ENCODE data around the gene NCAPD3.
"Not testable (repeated sequence)": the region's sequence is repeated elsewhere in the genome, so short reads cannot be mapped to it uniquely, and the experiment has no call there.

Gene NCAPD3

DNA sequence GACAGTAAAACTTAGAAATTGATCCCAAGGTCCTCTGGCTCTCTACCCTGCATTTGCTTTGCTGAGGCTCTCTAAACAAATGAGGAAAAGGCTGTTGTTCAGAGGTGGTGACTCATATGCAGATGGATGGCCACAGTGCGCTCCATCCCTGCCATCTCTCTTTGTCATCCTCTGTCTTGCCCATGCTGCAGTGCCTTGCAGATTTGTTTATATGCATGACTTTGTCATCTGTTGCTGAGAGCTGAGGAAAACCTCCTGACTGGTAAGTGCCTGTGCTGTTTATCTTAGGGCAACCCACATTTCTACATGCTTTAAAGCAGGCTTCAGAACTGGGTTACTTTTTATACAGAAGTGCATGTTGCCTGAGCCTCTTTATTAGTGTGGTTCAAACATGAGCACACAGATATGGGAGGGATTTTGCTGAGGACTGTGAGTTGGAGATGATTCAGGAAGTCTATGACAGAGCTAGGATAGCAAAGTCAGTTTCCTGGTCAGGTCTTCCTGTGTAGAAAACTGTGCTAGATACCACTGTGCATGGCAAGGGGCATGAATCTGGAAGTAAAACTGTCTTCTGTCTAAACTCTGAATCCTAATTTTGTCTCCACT lies 97.4 kb downstream of the NCAPD3 start:
- DNase-seq: no peak

- DNase-seq: no peak
These were observed 98.3 kb downstream of the NCAPD3 start for GRCh38 chr11:134125507-134125906.

GRCh38 chr11:134124660-134125451 lies 98.9 kb downstream of the NCAPD3 start:
- DNase-seq: no peak

DNA sequence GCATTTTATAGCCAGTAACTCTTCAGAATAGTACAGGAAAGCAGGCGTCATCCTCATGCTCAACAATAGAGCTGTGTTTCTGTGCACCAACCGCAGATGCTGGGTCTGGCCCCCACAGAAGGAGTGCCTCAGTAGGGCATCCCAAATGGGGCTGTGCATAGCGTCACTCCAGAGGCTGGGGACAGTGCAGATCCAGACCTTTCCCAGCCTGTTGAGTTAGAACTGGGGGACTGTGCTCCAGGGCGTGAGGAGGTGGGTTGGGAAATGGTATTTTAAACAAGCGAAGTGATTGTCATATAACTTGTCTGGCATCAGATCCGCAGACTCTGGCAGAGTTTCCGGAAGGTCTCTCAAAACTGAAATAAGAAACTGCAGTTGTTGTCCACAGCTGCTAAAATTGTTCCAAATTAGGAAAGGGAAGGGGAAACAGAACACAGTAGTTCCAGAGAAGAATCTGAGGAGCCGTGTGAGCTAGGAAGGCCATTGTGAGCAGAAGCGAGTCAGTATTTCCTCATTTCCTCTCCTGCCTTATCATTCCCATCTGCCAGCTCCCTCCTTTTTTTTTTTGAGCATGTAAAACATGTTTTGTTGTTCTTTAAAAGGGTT lies 102.7 kb downstream of the NCAPD3 start:
- no peak for DNase-seq

- no peak for DNase-seq
These were observed 103.5 kb downstream of the NCAPD3 start for GRCh38 chr11:134120143-134120850.

DNA sequence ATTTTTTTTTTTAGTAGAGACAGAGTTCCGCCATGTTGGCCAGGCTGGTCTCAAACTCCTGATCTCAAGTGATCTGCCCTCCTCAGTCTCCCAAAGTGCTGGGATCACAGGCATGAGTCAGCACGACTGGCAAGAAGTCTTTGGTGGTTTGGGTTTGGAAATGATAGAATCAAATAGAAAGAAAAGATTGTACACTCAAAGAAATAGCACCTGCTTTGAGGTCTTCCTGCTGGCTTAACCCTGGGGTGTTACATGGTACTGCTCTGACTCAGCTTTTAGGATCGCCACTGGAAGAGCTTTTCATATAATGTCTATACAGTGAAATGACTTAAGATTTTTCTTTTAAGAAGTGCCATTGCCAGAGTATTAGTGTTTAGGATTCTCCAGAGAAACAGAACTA lies 104.7 kb downstream of the NCAPD3 start:
- no peak for DNase-seq

- no peak for DNase-seq
These were observed 105.8 kb downstream of the NCAPD3 start for GRCh38 chr11:134118006-134118405.

DNA sequence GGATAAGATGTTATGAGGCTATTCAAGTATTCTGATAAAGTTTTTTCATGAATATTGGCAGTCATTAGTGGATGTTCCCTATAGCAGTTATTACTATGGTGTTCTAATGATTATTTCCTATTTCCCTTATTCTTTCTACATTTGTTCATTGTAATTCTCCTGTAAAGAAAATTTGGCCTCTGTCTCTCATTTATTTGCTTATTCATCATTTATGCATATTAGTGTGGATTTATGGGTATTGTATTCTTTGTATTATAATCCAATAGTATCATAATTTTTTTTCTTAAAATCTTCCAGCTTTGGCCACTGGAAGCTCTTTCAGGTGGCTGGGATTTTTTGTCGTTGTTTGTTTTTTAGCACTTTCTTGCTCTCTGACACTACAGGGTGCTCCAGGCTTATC lies 107.6 kb downstream of the NCAPD3 start:
- no peak for DNase-seq

DNA sequence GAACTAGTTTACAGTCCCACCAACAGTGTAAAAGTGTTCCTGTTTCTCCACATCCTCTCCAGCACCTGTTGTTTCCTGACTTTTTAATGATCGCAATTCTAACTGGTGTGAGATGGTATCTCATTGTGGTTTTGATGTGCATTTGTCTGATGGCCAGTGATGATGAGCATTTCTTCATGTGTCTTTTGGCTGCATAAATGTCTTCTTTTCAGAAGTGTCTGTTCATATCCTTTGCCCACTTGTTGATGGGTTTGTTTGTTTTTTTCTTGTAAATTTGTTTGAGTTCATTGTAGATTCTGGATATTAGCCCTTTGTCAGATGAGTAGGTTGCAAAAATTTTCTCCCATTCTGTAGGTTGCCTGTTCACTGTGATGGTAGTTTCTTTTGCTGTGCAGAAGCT lies 110.0 kb downstream of the NCAPD3 start:
- DNase-seq: not testable (repeated sequence)

- no peak for DNase-seq
These were observed 113.4 kb downstream of the NCAPD3 start for GRCh38 chr11:134110252-134110815.
